CD4-positive, alpha-beta memory T cell (primary cell): ENCODE data around the gene KCNK7. TPM values are rescaled to one million over a fixed set of nuclear protein-coding genes. Genes with fewer than 3 reads are reported as not detected.
A peak's percentile ranks its signal among the peaks of the same experiment; 100 is the strongest.

Experiments
- CTCF ChIA-PET: fragments of 350-600 bp; sonication (Branson Sonifier 250); formaldehyde crosslinking; loops from one replicate; lab custom pipeline; 2021; ENCODE audit warnings: inconsistent platforms; ENCODE audit not compliant: partially characterized antibody; lab: Charles Lee
- POLR2A ChIA-PET: fragments of 350-600 bp; sonication (Branson Sonifier 250); formaldehyde crosslinking; loops from one replicate; lab custom pipeline; 2021; ENCODE audit not compliant: partially characterized antibody; lab: Charles Lee
- DNase-seq, 5 donors: peaks; one replicate each; pipeline versions ENCODE4 v3.0.0 to v3.0.0-alpha.2; 2020 to 2022; ENCODE audit warnings: mixed read lengths in 1 of 5
- H3K27ac ChIP-seq: one replicate; pipeline ENCODE4 v1.7.0; 2013; ENCODE audit warnings: low read depth, low read length
- H3K27me3 ChIP-seq: 2 replicates; pipeline ENCODE4 v1.7.0; 2013; ENCODE audit warnings: mild to moderate bottlenecking, low read length, moderate library complexity; ENCODE audit not compliant: insufficient read depth
- H3K36me3 ChIP-seq: 2 replicates; pipeline ENCODE4 v1.7.0; 2013; ENCODE audit warnings: mild to moderate bottlenecking, low read length, moderate library complexity; ENCODE audit not compliant: insufficient read depth
- H3K4me1 ChIP-seq: 2 replicates; pipeline ENCODE4 v1.7.0; 2013; ENCODE audit warnings: mild to moderate bottlenecking, low read length, moderate library complexity; ENCODE audit not compliant: insufficient read depth
- H3K4me3 ChIP-seq, 2 donors: one replicate each; pipeline ENCODE4 v1.7.0; 2013; ENCODE audit warnings: low read length in 2 of 2, mild to moderate bottlenecking in 1 of 2
- H3K9me3 ChIP-seq, 2 donors: one replicate each; pipeline ENCODE4 v1.7.0; 2013; ENCODE audit warnings: low read length in 2 of 2, control low read depth in 1 of 2; ENCODE audit not compliant: control insufficient read depth in 1 of 2
- H3K27ac Mint-ChIP-seq, 7 donors: one replicate each; pipeline ENCODE4 v1.8.0; 2020 to 2021; ENCODE audit warnings: mixed read lengths in 7 of 7, mild to moderate bottlenecking in 6 of 7, inconsistent platforms in 3 of 7, moderate library complexity in 3 of 7
- H3K27me3 Mint-ChIP-seq, 2 donors: one replicate each; pipeline ENCODE4 v1.8.0; 2020 to 2021; ENCODE audit warnings: mixed read lengths in 2 of 2
- H3K36me3 Mint-ChIP-seq, 2 donors: one replicate each; pipeline ENCODE4 v1.8.0; 2020 to 2021; ENCODE audit warnings: mixed read lengths in 2 of 2, inconsistent platforms in 1 of 2, mild to moderate bottlenecking in 1 of 2
- H3K4me1 Mint-ChIP-seq, 4 donors: one replicate each; pipeline ENCODE4 v1.8.0; 2020 to 2021; ENCODE audit warnings: mixed read lengths in 4 of 4, mild to moderate bottlenecking in 1 of 4
- H3K4me3 Mint-ChIP-seq, 8 donors: one replicate each; pipeline ENCODE4 v1.8.0; 2020 to 2021; ENCODE audit warnings: mixed read lengths in 8 of 8, mild to moderate bottlenecking in 7 of 8, moderate library complexity in 6 of 8, inconsistent platforms in 3 of 8
- H3K9me3 Mint-ChIP-seq, 8 donors: one replicate each; pipeline ENCODE4 v1.8.0; 2020 to 2021; ENCODE audit warnings: mixed read lengths in 8 of 8, mild to moderate bottlenecking in 5 of 8, inconsistent platforms in 3 of 8, moderate library complexity in 1 of 8
- intact Hi-C: fragments of 100-400 bp; cut with micrococcal nuclease; formaldehyde crosslinking; loops from one replicate; pipeline ENCODE4 v1.15.1; 2023
- polyA plus RNA-seq, 2 donors: library from polyadenylated mRNA; unstranded; fragments of 300-500 nt; fragmentation: Illumina TruSeq; gene quantifications; one replicate each; pipeline ENCODE4 v1.2.3, GENCODE V29; 2021
- total RNA-seq, 2 experiments: library from RNA; stranded (reverse); gene quantifications; one replicate each; pipeline ENCODE4 v1.2.3, GENCODE V29; 2021

The KCNK7 gene
- total and polyA plus RNA-seq, 4 experiments from 2014 or later = 1.2 to 2.7 (median 1.6) TPM; not detected in 1

DNA sequence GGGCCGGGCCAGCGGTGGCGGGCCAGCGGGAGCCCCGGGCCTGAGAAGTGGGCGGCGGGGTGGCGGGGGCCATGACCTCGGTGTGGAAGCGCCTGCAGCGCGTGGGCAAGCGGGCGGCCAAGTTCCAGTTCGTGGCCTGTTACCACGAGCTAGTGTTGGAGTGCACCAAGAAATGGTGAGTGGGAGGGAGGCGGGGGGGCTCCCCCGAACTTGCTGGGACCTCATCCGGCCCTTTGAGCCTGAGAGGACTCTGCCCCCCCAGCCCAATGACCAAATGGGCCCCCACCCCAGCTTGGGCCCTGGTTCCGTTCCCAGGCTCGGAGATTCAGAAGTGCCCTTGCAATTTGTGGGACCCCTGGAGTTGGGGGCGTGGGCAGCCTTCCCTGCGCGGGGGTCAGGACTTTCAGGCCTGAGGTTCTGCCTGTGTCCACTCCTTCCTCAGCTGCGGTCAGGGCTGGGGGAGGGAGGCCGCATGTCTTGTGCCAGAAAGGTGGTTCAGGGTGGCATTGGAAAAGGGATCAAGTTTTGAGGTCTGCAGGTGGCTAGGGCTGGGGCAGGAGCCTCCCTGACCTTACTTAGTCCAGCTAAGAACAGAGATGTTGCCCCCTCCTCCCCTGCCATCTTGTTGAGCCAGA, 19.3 kb downstream of the KCNK7 start:
- H3K36me3 ChIP-seq = peaks cover 23% of the 10 kb centered on the region
- peak overlapping the region; percentile 62 to 88 for H3K4me3 ChIP-seq
- H3K27ac Mint-ChIP-seq = peak overlapping the region; percentile 84 to 94 (median 91)
- ChIA-PET CTCF (interaction anchor here (0.7 to 5.1 kb wide), 13 partner anchors 9 to 72 kb away, joined by 3 to 50 read pairs (median 3); partner anchors contain the start of gene SCYL1), POLR2A (interaction anchor here (0.7 to 17.1 kb wide), 27 partner anchors 8 to 736 kb away, joined by 3 to 403 read pairs (median 8); partner anchors contain the start of genes DPF2, KAT5, KCNK7 and LTBP3)
- intact Hi-C loops = no loop called here
- peaks cover 59% of the 10 kb centered on the region for H3K4me1 ChIP-seq
- H3K9me3 ChIP-seq = no peaks in the 10 kb centered on the region
- no peaks in the 10 kb centered on the region for H3K27me3 ChIP-seq
- peak overlapping the region; percentile 86 to 91 (median 88) for H3K4me3 Mint-ChIP-seq
- H3K4me1 Mint-ChIP-seq = peaks cover 22 to 69% (median 47%) of the 10 kb centered on the region in 4 donors
- H3K27me3 Mint-ChIP-seq = no peaks in the 10 kb centered on the region
- H3K36me3 Mint-ChIP-seq = peaks cover 0 to 53% of the 10 kb centered on the region in 2 donors
- DNase-seq = no peak
- H3K9me3 Mint-ChIP-seq = no peaks in the 10 kb centered on the region
- H3K27ac ChIP-seq = peak overlapping the region; percentile 75

GRCh38 chr11:65575568-65576231, 19.9 kb downstream of the KCNK7 start, which contains the start of gene EHBP1L1:
Gene EHBP1L1 (plus strand): TSS chr11:65576053. CDS start chr11:65576303, 250 bp downstream.
- peak within 1 kb of the TSS; percentile 88 to 89 for H3K4me3 ChIP-seq
- CTCF ChIA-PET = interaction anchor here (0.6 to 5.1 kb wide), 14 partner anchors 9 to 135 kb away, joined by 3 to 50 read pairs (median 3); no protein-coding TSS in a partner anchor

DNA sequence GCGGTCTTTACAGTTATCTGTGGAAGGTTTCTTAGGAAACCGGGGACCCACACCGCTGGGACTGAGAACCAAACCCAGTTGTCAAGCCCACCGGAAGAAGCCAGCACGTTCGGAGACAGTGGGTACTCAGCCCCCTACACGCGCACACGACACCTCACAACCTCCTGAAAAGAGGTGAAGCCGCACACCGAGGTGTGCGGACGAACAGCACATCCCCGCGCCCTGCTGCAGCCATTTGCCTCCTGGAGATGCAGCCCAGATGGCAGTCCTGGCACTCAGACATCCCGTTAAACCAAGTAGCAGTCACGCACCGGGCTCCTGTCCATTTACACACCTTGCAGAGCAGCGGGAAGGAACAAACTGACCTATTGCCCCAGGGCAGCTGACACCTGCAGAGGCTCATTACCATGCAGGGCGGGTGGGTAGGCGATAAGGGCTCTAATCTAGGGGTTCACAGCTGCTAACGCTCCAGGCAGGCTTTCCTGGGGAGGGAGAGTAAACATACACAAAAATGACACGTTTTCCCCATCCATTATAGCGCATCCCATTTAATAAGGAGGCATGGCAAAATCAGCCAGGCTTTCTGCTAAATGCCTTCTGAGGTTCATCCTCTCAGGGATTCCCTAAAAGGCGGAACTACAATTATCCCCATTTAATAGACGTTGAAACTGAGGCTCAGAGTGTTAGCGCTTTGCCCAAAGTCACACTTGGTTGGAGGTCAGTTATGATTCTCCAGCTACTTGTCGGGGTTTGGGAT, 20.6 kb downstream of the KCNK7 start:
- CTCF ChIA-PET = interaction anchor here (0.6 to 5.1 kb wide), 9 partner anchors 9 to 136 kb away, joined by 3 to 50 read pairs (median 5); no protein-coding TSS in a partner anchor
- H3K27me3 Mint-ChIP-seq = peaks cover 0 to 3% of the 10 kb centered on the region in 2 donors
- peaks cover 0 to 54% of the 10 kb centered on the region in 2 donors for H3K36me3 Mint-ChIP-seq
- no peaks in the 10 kb centered on the region for H3K27me3 ChIP-seq
- H3K4me1 ChIP-seq = peaks cover 66% of the 10 kb centered on the region
- H3K4me3 ChIP-seq = peak overlapping the region; percentile 75 to 89
- H3K27ac Mint-ChIP-seq = peak overlapping the region; percentile 97 to 99 (median 98)
- peak overlapping the region; percentile 93 to 99 (median 96) for H3K4me3 Mint-ChIP-seq
- H3K4me1 Mint-ChIP-seq = peaks cover 27 to 80% (median 56%) of the 10 kb centered on the region in 4 donors
- POLR2A ChIA-PET = interaction anchor here (0.5 to 17.1 kb wide), 32 partner anchors 9 to 799 kb away, joined by 3 to 403 read pairs (median 5); partner anchors contain the start of genes C11orf68, DRAP1, KCNK7 and LTBP3
- peak overlapping the region; percentile 99 for H3K27ac ChIP-seq
- intact Hi-C loops = loop anchor here (1.0 to 5.0 kb wide), 7 partner anchors 13 to 548 kb away; partner anchors contain the start of genes PCNX3, SCYL1 and SNX15
- no peaks in the 10 kb centered on the region for H3K9me3 ChIP-seq
- no peaks in the 10 kb centered on the region for H3K9me3 Mint-ChIP-seq
- peak in 2 of 5 donors; percentile 43 to 49 for DNase-seq
- H3K36me3 ChIP-seq = peaks cover 9% of the 10 kb centered on the region

More at GRCh38 chr11:65575568-65576231, 19.9 kb downstream of the KCNK7 start, which contains the start of gene EHBP1L1:
- peaks cover 25 to 76% (median 52%) of the 10 kb centered on the region in 4 donors for H3K4me1 Mint-ChIP-seq
- peaks cover 0 to 54% of the 10 kb centered on the region in 2 donors for H3K36me3 Mint-ChIP-seq
- peak within 1 kb of the TSS; percentile 93 to 99 (median 96) for H3K4me3 Mint-ChIP-seq
- H3K9me3 ChIP-seq = no peaks in the 10 kb centered on the region
- H3K27me3 ChIP-seq = no peaks in the 10 kb centered on the region
- no peaks in the 10 kb centered on the region for H3K9me3 Mint-ChIP-seq
- no peaks in the 10 kb centered on the region for H3K27me3 Mint-ChIP-seq
- H3K4me1 ChIP-seq = peaks cover 66% of the 10 kb centered on the region
- H3K27ac Mint-ChIP-seq = peak within 1 kb of the TSS; percentile 97 to 99 (median 98)
- peak; percentile 71 to 87 (median 81) for DNase-seq
- POLR2A ChIA-PET = interaction anchor here (0.6 to 17.1 kb wide), 36 partner anchors 8 to 737 kb away, joined by 3 to 403 read pairs (median 4); partner anchors contain the start of genes C11orf68, DRAP1, KCNK7 and LTBP3
- H3K27ac ChIP-seq = peak within 1 kb of the TSS; percentile 99
- peaks cover 16% of the 10 kb centered on the region for H3K36me3 ChIP-seq
- intact Hi-C loops = loop anchor here (2.0 kb wide), 2 partner anchors 51 to 77 kb away; partner anchors contain the start of gene SCYL1

DNA sequence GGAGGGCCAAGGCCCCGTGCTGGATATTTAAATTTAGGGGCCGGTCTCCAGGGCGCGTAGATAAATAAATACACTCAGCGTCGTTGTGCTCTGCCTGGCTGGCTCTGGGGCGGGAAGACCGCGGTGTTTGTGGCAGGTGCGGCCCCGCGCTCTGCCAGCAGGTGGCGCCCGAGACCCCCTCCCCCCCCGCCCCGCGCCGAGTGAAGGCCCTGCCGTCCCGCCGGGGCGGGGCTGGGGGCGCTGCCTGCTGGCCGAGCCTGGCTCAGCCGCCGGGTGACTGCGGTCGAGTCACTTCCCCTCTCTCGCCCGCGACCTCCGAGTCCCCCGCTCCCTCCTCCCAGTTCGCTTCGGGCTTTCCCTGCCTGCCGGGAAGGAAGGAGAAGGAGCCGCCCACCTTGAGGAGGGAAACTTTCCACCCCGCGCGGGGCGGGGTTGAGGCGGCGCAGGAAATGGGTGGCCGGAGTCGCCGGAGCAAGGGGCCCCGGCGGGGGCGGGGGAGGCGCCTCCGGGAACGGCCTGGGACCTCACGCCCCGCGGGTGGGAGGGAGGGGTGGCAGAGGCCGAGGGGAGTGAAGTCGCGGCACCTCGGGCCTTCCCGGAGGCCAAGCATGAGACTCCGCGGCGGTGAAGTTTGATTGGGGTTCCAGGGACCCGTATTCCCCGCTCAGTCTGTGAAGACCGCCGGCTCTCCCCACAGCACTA, 21.3 kb downstream of the KCNK7 start:
- DNase-seq = peak; percentile 81 to 92 (median 84)
- peaks cover 0 to 53% of the 10 kb centered on the region in 2 donors for H3K36me3 Mint-ChIP-seq
- intact Hi-C loops = loop anchor here (1.0 to 5.0 kb wide), 7 partner anchors 14 to 547 kb away; partner anchors contain the start of genes PCNX3, SCYL1 and SNX15
- H3K27ac Mint-ChIP-seq = peak overlapping the region; percentile 97 to 99 (median 98)
- Histone ChIP-seq H3K36me3 (peaks cover 2% of the 10 kb centered on the region), H3K27ac (peak overlapping the region; percentile 99), H3K4me1 (peaks cover 69% of the 10 kb centered on the region), H3K9me3 (no peaks in the 10 kb centered on the region), H3K4me3 (peak overlapping the region; percentile 75 to 89), H3K27me3 (no peaks in the 10 kb centered on the region)
- peaks cover 0 to 3% of the 10 kb centered on the region in 2 donors for H3K27me3 Mint-ChIP-seq
- ChIA-PET POLR2A (interaction anchor here (0.5 to 17.1 kb wide), 23 partner anchors 14 to 798 kb away, joined by 3 to 403 read pairs (median 33); partner anchors contain the start of genes CCDC85B, KCNK7, LTBP3 and MALAT1), CTCF (interaction anchor here (1.1 to 4.8 kb wide), 8 partner anchors 11 to 41 kb away, joined by 3 to 50 read pairs (median 14); partner anchors contain the start of genes MAP3K11 and PCNX3)
- H3K4me3 Mint-ChIP-seq = peak overlapping the region; percentile 93 to 99 (median 96)
- no peaks in the 10 kb centered on the region for H3K9me3 Mint-ChIP-seq
- H3K4me1 Mint-ChIP-seq = peaks cover 30 to 84% (median 58%) of the 10 kb centered on the region in 4 donors

DNA sequence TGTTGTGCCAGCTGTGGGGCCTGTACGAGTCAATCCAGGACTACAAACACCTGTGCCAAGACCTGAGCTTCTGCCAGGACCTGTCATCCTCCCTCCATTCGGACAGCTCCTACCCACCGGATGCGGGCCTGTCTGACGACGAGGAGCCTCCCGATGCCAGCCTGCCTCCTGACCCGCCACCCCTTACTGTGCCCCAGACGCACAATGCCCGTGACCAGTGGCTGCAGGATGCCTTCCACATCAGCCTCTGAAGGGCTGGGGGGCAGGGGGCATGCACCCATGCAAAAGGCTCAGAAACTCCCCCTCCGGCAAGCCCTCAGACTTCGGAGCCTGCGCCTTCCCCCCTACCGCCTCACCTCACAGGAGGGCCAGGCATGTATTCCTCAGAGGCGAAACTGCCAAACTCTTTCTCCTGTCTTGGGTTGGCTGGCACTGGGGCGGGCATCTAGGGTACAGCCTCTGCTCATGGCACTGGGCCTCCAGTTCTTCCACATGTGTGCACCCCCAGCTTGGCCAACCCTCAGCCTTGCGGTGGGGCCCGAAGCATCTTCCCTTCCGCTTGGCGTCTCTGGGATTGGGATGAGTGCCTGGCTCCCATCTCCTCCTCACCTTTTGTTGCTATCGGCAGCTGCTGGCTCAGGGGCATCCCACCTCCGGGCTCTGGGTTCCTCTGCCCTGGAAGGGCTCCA, 22.1 kb downstream of the KCNK7 start:
- ChIA-PET CTCF (interaction anchor here (0.6 to 4.8 kb wide), 17 partner anchors 10 to 451 kb away, joined by 3 to 66 read pairs (median 5); partner anchors contain the start of genes MAP3K11, PCNX3 and SCYL1), POLR2A (interaction anchor here (0.5 to 17.1 kb wide), 24 partner anchors 10 to 327 kb away, joined by 3 to 403 read pairs (median 6); partner anchors contain the start of genes CCDC85B, FOSL1, LTBP3 and MALAT1)
- peak overlapping the region; percentile 90 to 99 (median 93) for H3K27ac Mint-ChIP-seq
- peaks cover 0 to 52% of the 10 kb centered on the region in 2 donors for H3K36me3 Mint-ChIP-seq
- Histone ChIP-seq H3K9me3 (no peaks in the 10 kb centered on the region), H3K27ac (peak overlapping the region; percentile 99), H3K36me3 (no peaks in the 10 kb centered on the region), H3K4me1 (peaks cover 69% of the 10 kb centered on the region), H3K4me3 (peak overlapping the region; percentile 71 to 89), H3K27me3 (no peaks in the 10 kb centered on the region)
- peaks cover 34 to 88% (median 60%) of the 10 kb centered on the region in 4 donors for H3K4me1 Mint-ChIP-seq
- intact Hi-C loops = loop anchor here (1.0 to 5.0 kb wide), 7 partner anchors 15 to 546 kb away; partner anchors contain the start of genes PCNX3, SCYL1 and SNX15
- H3K4me3 Mint-ChIP-seq = peak overlapping the region; percentile 89 to 94 (median 91)
- H3K9me3 Mint-ChIP-seq = no peaks in the 10 kb centered on the region
- H3K27me3 Mint-ChIP-seq = peaks cover 0 to 3% of the 10 kb centered on the region in 2 donors
- DNase-seq = peak in 2 of 5 donors; percentile 36 to 51
